H1 (cell line): ENCODE measurements around the gene FMNL2. TPM values are rescaled to one million over a fixed set of nuclear protein-coding genes. Genes with fewer than 3 reads are reported as not detected.

Source experiments
- CTCF ChIA-PET: fragments of 300-600 bp; sonication (Branson Sonifier 250); formaldehyde crosslinking; loops from one replicate; lab custom pipeline; 2021; ENCODE audit not compliant: partially characterized antibody; lab: Charles Lee
- POLR2A ChIA-PET: fragments of 300-600 bp; sonication (Branson Sonifier 250); formaldehyde crosslinking; loops from one replicate; lab custom pipeline; 2021; ENCODE audit warnings: inconsistent platforms; ENCODE audit not compliant: partially characterized antibody; lab: Charles Lee
- DNase-seq, 2 experiments: peaks; one replicate each; pipeline versions ENCODE4 v3.0.0 to v3.0.0-alpha.2; 2010 to 2022; ENCODE audit warnings: low spot score in 2 of 2, low read depth in 1 of 2, mixed read lengths in 1 of 2
- FAIRE-seq: peaks from 2 replicates; lab custom pipeline; 2011; peaks lifted over from hg19 to GRCh38; lab: Jason Lieb, UNC
- H2AFZ ChIP-seq: 2 replicates; pipeline ENCODE4 v1.8.1; 2012; ENCODE audit warnings: low read length, inconsistent platforms
- H2AK5ac ChIP-seq: 2 replicates; pipeline ENCODE4 v1.6.1; 2013; ENCODE audit warnings: low read depth, low read length
- H2BK120ac ChIP-seq: replicated peaks from 2 replicates; pipeline ENCODE3; 2013; ENCODE audit warnings: low read depth, low read length, inconsistent platforms
- H2BK12ac ChIP-seq: 2 replicates; pipeline ENCODE4 v1.6.1; 2013; ENCODE audit warnings: low read depth, low read length
- H2BK15ac ChIP-seq: 2 replicates; pipeline ENCODE4 v1.6.1; 2013; ENCODE audit warnings: low read length
- H2BK20ac ChIP-seq: 2 replicates; pipeline ENCODE4 v1.6.1; 2013; ENCODE audit warnings: low read length
- H2BK5ac ChIP-seq: 2 replicates; pipeline ENCODE4 v1.6.1; 2013; ENCODE audit warnings: low read depth, low read length
- H3K14ac ChIP-seq: 2 replicates; pipeline ENCODE4 v1.6.1; 2013; ENCODE audit warnings: inconsistent platforms; ENCODE audit not compliant: insufficient read length
- H3K18ac ChIP-seq: 2 replicates; pipeline ENCODE4 v1.6.1; 2013; ENCODE audit warnings: low read length; ENCODE audit errors: extremely low read depth
- H3K23ac ChIP-seq: 2 replicates; pipeline ENCODE4 v1.6.1; 2013; ENCODE audit warnings: inconsistent platforms; ENCODE audit not compliant: insufficient read length
- H3K23me2 ChIP-seq: 2 replicates; pipeline ENCODE4 v1.6.1; 2013; ENCODE audit warnings: low read depth, low read length
- H3K27ac ChIP-seq: 2 replicates; pipeline ENCODE4 v1.6.1; 2011; ENCODE audit warnings: low read depth, low read length, inconsistent platforms
- H3K27me3 ChIP-seq, 4 experiments: replicated peaks in 1 of 4; 1 replicate in 1 of 4; 2 replicates in 3 of 4; pipeline versions ENCODE4 v1.6.1 to v1.8.1; 2011 to 2013; ENCODE audit warnings: low read length in 3 of 4, mild to moderate bottlenecking in 3 of 4, inconsistent platforms in 2 of 4, mixed read lengths in 2 of 4, moderate library complexity in 1 of 4; ENCODE audit not compliant: control insufficient read depth in 3 of 4, insufficient read depth in 3 of 4; ENCODE audit errors: extremely low read depth in 1 of 4
- H3K36me3 ChIP-seq, 4 experiments: 2 replicates each; pipeline versions ENCODE4 v1.6.1 to v1.8.1; 2011 to 2013; ENCODE audit warnings: mild to moderate bottlenecking in 4 of 4, low read length in 3 of 4, moderate library complexity in 2 of 4, control low read depth in 1 of 4, inconsistent platforms in 1 of 4; ENCODE audit not compliant: insufficient read depth in 4 of 4, control insufficient read depth in 2 of 4
- H3K4ac ChIP-seq: replicated peaks from 2 replicates; pipeline ENCODE3; 2013; ENCODE audit warnings: low read length, low read depth, mixed read lengths, inconsistent platforms; ENCODE audit not compliant: insufficient read length
- H3K4me1 ChIP-seq, 4 experiments: replicated peaks in 1 of 4; 1 replicate in 1 of 4; 2 replicates in 3 of 4; pipeline versions ENCODE4 v1.6.1 to v1.8.1; 2011 to 2013; ENCODE audit warnings: low read length in 3 of 4, inconsistent platforms in 2 of 4, mixed read lengths in 1 of 4; ENCODE audit not compliant: insufficient read depth in 4 of 4, control insufficient read depth in 3 of 4
- H3K4me2 ChIP-seq, 2 experiments: 2 replicates each; pipeline versions ENCODE4 v1.6.1 to v1.8.1; 2011 to 2013; ENCODE audit warnings: low read depth in 2 of 2, low read length in 2 of 2, control low read depth in 1 of 2, inconsistent platforms in 1 of 2, mild to moderate bottlenecking in 1 of 2; ENCODE audit not compliant: insufficient read depth in 1 of 2
- H3K4me3 ChIP-seq, 4 experiments: fragments of 200-600, 300-600 bp in 1 of 4; sonication (generic), shearing (Covaris generic), sonication (Bioruptor Twin) in 1 of 4; 2 replicates each; pipeline versions ENCODE4 v1.5.1 to v1.8.1; 2011 to 2016; ENCODE audit warnings: low read length in 4 of 4, low read depth in 3 of 4, control low read depth in 2 of 4, inconsistent platforms in 2 of 4, mild to moderate bottlenecking in 2 of 4, mixed read lengths in 1 of 4, moderate library complexity in 1 of 4; ENCODE audit not compliant: insufficient read depth in 2 of 4; ENCODE audit errors: extremely low read depth in 1 of 4
- H3K56ac ChIP-seq: replicated peaks from 2 replicates; pipeline ENCODE3; 2013; ENCODE audit warnings: low read depth, mild to moderate bottlenecking, mixed read lengths, low read length, inconsistent platforms; ENCODE audit not compliant: insufficient read length
- H3K79me1 ChIP-seq: 2 replicates; pipeline ENCODE4 v1.6.1; 2013; ENCODE audit warnings: low read depth, low read length, control low read depth
- H3K79me2 ChIP-seq, 2 experiments: 2 replicates each; pipeline versions ENCODE4 v1.6.1 to v1.8.1; 2012 to 2013; ENCODE audit warnings: low read length in 2 of 2, mild to moderate bottlenecking in 2 of 2, inconsistent platforms in 1 of 2; ENCODE audit not compliant: insufficient read depth in 2 of 2, control insufficient read depth in 1 of 2
- H3K9ac ChIP-seq, 4 experiments: replicated peaks in 1 of 4; 1 replicate in 1 of 4; 2 replicates in 3 of 4; pipeline versions ENCODE4 v1.6.1 to v1.8.1; 2011 to 2013; ENCODE audit warnings: low read depth in 3 of 4, low read length in 3 of 4, control low read depth in 2 of 4, mild to moderate bottlenecking in 2 of 4, moderate library complexity in 2 of 4, inconsistent platforms in 1 of 4; ENCODE audit errors: extremely low read depth in 1 of 4
- H3K9me3 ChIP-seq, 2 experiments: 2 replicates each; pipeline versions ENCODE4 v1.6.1 to v1.8.1; 2012 to 2013; ENCODE audit warnings: mild to moderate bottlenecking in 2 of 2, moderate library complexity in 2 of 2, control low read depth in 1 of 2, inconsistent platforms in 1 of 2, low read depth in 1 of 2, low read length in 1 of 2, mixed read lengths in 1 of 2; ENCODE audit not compliant: insufficient read depth in 2 of 2
- H4K20me1 ChIP-seq, 2 experiments: replicated peaks in 1 of 2; 2 replicates each; pipeline versions ENCODE3 to v1.8.1; 2011 to 2013; ENCODE audit warnings: inconsistent platforms in 2 of 2, low read length in 2 of 2, mild to moderate bottlenecking in 1 of 2; ENCODE audit not compliant: insufficient read depth in 2 of 2, control insufficient read depth in 1 of 2
- H4K5ac ChIP-seq: 2 replicates; pipeline ENCODE4 v1.6.1; 2013; ENCODE audit warnings: low read length, low read depth, mixed read lengths, inconsistent platforms; ENCODE audit not compliant: insufficient read length
- H4K8ac ChIP-seq: 2 replicates; pipeline ENCODE4 v1.8.0; 2013; ENCODE audit warnings: mild to moderate bottlenecking, moderate library complexity, low read length, inconsistent platforms; ENCODE audit not compliant: insufficient read depth; ENCODE audit errors: extremely low read depth
- H4K91ac ChIP-seq: replicated peaks from 2 replicates; pipeline ENCODE3; 2013; ENCODE audit warnings: low read length, mixed read lengths, inconsistent platforms; ENCODE audit not compliant: insufficient read length
- BACH1 ChIP-seq: IDR thresholded peaks from 2 replicates; pipeline ENCODE4 v1.6.1; 2012; ENCODE audit warnings: low read length, improper control_type of control experiment
- BCL11A ChIP-seq, 2 experiments: IDR thresholded peaks; one replicate each; pipeline ENCODE4 v1.6.1; 2011; ENCODE audit warnings: low read depth in 2 of 2, low read length in 2 of 2, mild to moderate bottlenecking in 2 of 2
- BRCA1 ChIP-seq: IDR thresholded peaks from 2 replicates; pipeline ENCODE4 v1.6.1; 2012; ENCODE audit warnings: low read depth, low read length, improper control_type of control experiment
- GABPA ChIP-seq: IDR thresholded peaks from 2 replicates; pipeline ENCODE4 v1.6.1; 2011; ENCODE audit warnings: mild to moderate bottlenecking, low read length, moderate library complexity, borderline replicate concordance; ENCODE audit not compliant: insufficient read depth
- KDM1A ChIP-seq: fragments of 200-600, 300-600 bp; sonication (generic); IDR thresholded peaks from 2 replicates; pipeline ENCODE4 v1.7.1; 2016; ENCODE audit warnings: mild to moderate bottlenecking, low read length, borderline replicate concordance
- MAFK ChIP-seq: IDR thresholded peaks from 2 replicates; pipeline ENCODE4 v1.6.1; 2012; ENCODE audit warnings: low read depth, mild to moderate bottlenecking, improper control_type of control experiment, low read length
- SUZ12 ChIP-seq: fragments of 200-600 bp; sonication (generic); IDR thresholded peaks from 2 replicates; pipeline ENCODE4 v1.6.1; 2012; ENCODE audit warnings: mild to moderate bottlenecking, inconsistent platforms, low read length, moderate library complexity, mixed read lengths
- WGBS, 2 experiments: shearing (Covaris generic) in 1 of 2; methylation state at CpG; one replicate each; pipeline versions ENCODE4 v1.1.6 to v1.1.7; 2013 to 2015; ENCODE audit warnings: low lambda C conversion rate in 2 of 2, mixed read lengths in 2 of 2, inconsistent platforms in 1 of 2, low coverage in 1 of 2, missing lambda C conversion rate in 1 of 2; ENCODE audit not compliant: insufficient replicate concordance in 2 of 2, insufficient coverage in 1 of 2, insufficient read length in 1 of 2; ENCODE audit errors: extremely low coverage in 1 of 2, missing lambda C conversion rate in 1 of 2; 5-methylcytosine and 5-hydroxymethylcytosine counted together
- polyA plus RNA-seq, 7 experiments: library from polyadenylated mRNA; depleted of rRNA in 3 of 7; stranded (reverse) in 5 of 7; unstranded in 2 of 7; fragments of >200 nt in 5 of 7; fragments of 200-250 nt in 2 of 7; gene quantifications; 1 replicate in 5 of 7; 2 replicates in 1 of 7; 4 replicates in 1 of 7; pipeline versions ENCODE4 v1.2.1 to v1.2.3, GENCODE V29; 2011 to 2013; ENCODE audit warnings: missing spikeins in 2 of 7, mixed read lengths in 2 of 7
- total RNA-seq: library from RNA; stranded (reverse); fragmentation: NEBNext Ultra II Directional; extraction: Animal tissue kit (Norgen Biotek cat#: 25700); gene quantifications from 2 replicates; pipeline ENCODE4 v1.2.1, GENCODE V29; 2021
- TF ChIP-seq, protein P1 (sequence below): IDR thresholded peaks from 2 replicates; pipeline ENCODE4 v1.6.1; 2012; ENCODE audit warnings: inconsistent platforms
- TF ChIP-seq, protein P2 (sequence below), 3 experiments: IDR thresholded peaks; 1 replicate in 2 of 3; 2 replicates in 1 of 3; pipeline versions ENCODE4 v1.5.1 to v1.6.1; 2011; ENCODE audit warnings: low read length in 3 of 3, mild to moderate bottlenecking in 3 of 3, inconsistent platforms in 2 of 3, low read depth in 1 of 3, moderate library complexity in 1 of 3; ENCODE audit not compliant: insufficient read depth in 1 of 3; ENCODE audit errors: control extremely low read depth in 1 of 3
- TF ChIP-seq, protein P3 (sequence below): IDR thresholded peaks from 2 replicates; pipeline ENCODE4 v1.6.1; 2012; ENCODE audit warnings: inconsistent platforms

Gene FMNL2
- total and polyA plus RNA-seq, 2 of the 8 experiments (the other 6 are each of a cell fraction or from before 2014, with no cell fraction given) = 15.5 to 45.1 TPM

DNA sequence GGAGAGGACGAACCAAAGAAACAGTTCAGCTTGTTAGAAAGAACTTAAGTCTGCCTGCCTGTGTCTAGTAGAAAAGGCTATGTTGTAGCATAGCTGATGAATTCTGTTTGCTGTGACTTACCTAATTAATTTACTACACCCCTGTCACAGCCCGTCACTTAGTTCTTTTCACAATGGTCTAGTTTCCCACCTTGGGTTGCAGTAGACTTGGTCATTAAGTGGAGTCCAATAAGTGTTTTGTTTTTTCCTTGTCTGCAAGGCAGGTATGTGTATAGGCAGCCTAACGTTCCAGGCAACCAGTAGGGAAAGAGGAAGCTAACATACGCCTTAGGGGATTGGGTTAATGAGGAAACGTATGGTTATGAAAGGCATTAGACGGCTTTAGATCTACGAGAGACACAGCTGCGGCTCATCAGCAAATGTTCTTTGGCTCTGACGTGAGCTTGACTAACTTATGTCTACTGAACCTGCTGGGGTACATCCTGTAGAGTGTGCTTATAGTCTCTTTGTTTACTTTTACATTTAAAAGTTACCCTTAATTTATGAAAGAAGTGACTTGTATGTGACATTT, 202.2 kb downstream of the FMNL2 start:
- H3K9me3 ChIP-seq = no peaks in the 10 kb centered on the region
- WGBS, 2 experiments = 69% methylated on average over 9 of the region's 9 CpGs; no CpG with 5 or more reads in 1 of the 2 experiments
- no peak for FAIRE-seq
- TF ChIP-seq KDM1A (no peak), BCL11A (IDR thresholded peaks at IDR 0.05; ENCODE audit: low read depth in 2 of 2, low read length in 2 of 2) (no peak), BRCA1 (no peak), MAFK (no peak), SUZ12 (no peak), BACH1 (no peak), GABPA (no peak)
- TF ChIP-seq, protein P1, sequence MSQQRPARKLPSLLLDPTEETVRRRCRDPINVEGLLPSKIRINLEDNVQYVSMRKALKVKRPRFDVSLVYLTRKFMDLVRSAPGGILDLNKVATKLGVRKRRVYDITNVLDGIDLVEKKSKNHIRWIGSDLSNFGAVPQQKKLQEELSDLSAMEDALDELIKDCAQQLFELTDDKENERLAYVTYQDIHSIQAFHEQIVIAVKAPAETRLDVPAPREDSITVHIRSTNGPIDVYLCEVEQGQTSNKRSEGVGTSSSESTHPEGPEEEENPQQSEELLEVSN = no peak
- TF ChIP-seq, protein P2, sequence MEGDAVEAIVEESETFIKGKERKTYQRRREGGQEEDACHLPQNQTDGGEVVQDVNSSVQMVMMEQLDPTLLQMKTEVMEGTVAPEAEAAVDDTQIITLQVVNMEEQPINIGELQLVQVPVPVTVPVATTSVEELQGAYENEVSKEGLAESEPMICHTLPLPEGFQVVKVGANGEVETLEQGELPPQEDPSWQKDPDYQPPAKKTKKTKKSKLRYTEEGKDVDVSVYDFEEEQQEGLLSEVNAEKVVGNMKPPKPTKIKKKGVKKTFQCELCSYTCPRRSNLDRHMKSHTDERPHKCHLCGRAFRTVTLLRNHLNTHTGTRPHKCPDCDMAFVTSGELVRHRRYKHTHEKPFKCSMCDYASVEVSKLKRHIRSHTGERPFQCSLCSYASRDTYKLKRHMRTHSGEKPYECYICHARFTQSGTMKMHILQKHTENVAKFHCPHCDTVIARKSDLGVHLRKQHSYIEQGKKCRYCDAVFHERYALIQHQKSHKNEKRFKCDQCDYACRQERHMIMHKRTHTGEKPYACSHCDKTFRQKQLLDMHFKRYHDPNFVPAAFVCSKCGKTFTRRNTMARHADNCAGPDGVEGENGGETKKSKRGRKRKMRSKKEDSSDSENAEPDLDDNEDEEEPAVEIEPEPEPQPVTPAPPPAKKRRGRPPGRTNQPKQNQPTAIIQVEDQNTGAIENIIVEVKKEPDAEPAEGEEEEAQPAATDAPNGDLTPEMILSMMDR (IDR thresholded peaks at IDR 0.05; ENCODE audit: control extremely low read depth in 1 of 3, insufficient read depth in 1 of 3, low read depth in 1 of 3, low read length in 3 of 3) = no peak
- TF ChIP-seq, protein P3, sequence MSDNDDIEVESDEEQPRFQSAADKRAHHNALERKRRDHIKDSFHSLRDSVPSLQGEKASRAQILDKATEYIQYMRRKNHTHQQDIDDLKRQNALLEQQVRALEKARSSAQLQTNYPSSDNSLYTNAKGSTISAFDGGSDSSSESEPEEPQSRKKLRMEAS = no peak

More for the DNA sequence above, 202.2 kb downstream of the FMNL2 start:
- Histone ChIP-seq H3K79me2 (peaks cover 0 to 34% of the 10 kb centered on the region in 2 experiments; a peak in 3 of 4 replicates), H4K20me1 (no peaks in the 10 kb centered on the region), H3K23me2 (no peaks in the 10 kb centered on the region), H2BK12ac (no peak overlapping the region), H3K4me3 (no peak overlapping the region), H2BK20ac (no peak overlapping the region), H3K27ac (no peak overlapping the region), H4K8ac (no peak overlapping the region), H3K9ac (no peak overlapping the region), H2BK5ac (no peak overlapping the region), H3K23ac (no peak overlapping the region), H2BK120ac (no peak overlapping the region), H3K36me3 (no peaks in the 10 kb centered on the region), H3K56ac (no peak overlapping the region), H3K18ac (no peak overlapping the region), H3K79me1 (no peaks in the 10 kb centered on the region), H3K14ac (no peak overlapping the region), H3K4me2 (no peak overlapping the region), H3K4me1 (no peaks in the 10 kb centered on the region; a peak in 2 of 7 replicates), H2AFZ (no peak overlapping the region), H2AK5ac (no peak overlapping the region), H4K5ac (no peak overlapping the region), H2BK15ac (no peak overlapping the region), H4K91ac (no peak overlapping the region), H3K27me3 (no peaks in the 10 kb centered on the region), H3K4ac (no peak overlapping the region)
- no peak for DNase-seq
- POLR2A ChIA-PET = no interaction called here
- CTCF ChIA-PET = no interaction called here
